ENCODE data around the gene MCAM.

The MCAM gene

DNA sequence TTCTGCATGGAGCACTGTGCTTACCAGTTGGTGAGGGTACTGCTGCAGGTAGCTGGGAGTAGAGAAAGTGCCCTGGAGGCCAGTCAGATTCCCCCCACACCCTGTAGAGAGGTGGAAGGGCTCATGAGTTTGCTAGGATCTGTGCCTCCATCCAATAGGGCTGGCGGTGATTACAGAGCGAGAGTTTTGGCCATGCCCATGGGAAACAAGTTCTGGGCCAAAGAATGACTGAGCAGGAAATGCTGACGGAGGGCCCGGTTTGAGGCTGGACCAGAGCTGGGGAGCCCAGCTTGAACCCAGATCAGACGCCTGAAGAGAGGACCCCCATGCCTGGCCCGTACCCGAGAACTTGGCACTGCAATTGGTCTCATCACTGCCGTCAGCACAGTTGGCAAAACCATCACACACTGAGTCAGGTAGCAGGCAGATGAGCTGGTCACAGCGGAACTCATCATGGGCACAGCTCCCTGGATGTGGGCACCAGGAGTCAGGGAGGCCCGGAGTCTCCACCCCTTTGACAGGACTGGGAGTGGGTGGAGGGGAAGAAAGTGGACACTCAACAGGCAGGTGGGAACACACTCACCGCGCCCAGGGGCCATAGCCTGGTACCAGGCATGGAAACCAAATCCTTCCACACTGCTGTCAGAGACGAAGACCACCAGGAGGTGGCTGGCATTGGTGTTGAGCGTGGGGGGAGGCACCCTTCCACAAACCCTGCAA, 27.5 kb upstream of the MCAM start:
- DNase-seq (ENCODE audit: low read depth): no peak

DNA sequence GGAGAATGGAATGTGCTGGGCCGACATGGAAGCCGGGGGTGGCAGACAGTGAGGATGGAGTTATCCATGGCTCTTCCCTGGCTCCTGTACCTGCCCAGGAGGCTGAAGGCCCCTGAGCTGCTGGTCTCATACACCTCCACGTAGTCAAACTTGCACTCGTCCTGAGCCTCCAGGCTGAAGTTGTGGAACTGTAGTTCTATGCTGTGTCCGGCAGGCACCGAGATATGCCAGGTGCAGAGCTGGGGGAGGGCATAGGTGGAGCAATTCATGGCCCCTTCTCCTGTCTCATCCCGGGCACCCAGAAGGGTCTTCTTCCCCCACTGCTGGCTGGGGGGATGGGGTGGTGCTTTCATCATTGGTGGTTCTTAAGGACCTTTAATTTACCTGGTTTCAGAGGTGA, 26.8 kb upstream of the MCAM start:
- DNase-seq (ENCODE audit: low read depth): no peak

DNA sequence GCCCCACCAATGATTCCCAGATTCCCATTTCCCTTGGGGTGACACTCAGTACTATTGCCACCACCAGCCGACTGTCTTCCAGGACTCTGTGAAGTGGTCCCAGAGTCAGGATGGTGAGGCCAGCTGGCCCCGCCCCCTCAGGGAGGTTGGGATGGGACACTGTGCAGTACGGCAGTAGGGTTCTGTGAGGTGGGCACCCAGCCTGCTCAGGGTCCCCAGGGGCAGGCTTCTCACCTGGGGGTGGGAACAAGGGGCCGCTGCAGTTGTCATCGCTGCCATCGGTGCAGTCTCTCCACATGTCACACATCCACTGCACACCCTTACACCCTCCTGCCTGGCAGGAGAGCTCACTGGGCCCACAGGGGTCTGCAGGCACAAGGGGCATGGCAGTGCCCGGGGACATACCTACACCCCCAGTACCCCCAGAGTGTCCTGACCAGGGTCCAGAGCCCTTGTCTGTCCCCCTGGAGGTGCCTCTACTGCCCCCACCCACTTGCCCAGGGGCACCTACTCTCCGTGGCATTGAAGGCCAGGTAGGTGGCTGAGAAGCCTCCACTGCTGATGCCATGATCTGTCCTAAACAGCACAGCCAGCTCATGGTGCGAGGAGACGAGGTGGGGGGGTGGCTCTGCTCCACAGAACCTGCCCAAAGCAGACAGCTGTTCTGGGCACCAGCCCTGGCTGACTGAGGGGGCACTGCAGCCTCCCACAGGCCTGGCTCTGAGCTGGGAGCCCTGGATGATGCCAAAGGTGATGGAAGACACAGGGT, 25.6 kb upstream of the MCAM start:
- DNase-seq (ENCODE audit: low read depth): no peak

DNA sequence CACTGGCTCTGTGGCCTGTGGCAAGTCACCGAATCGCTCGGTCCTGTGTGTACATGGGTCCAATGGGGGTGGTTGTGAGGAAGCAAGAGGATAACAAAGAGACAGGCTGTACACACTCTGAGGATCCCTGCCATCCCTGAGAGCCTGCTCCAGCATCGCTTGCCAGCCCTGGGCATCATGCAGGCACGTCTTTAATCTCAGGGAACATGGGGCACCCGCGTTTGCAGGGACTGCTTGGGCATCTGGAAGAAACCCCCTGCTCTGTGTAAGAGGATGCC, 25.0 kb upstream of the MCAM start:
- no peak for DNase-seq (ENCODE audit: low read depth)

DNA sequence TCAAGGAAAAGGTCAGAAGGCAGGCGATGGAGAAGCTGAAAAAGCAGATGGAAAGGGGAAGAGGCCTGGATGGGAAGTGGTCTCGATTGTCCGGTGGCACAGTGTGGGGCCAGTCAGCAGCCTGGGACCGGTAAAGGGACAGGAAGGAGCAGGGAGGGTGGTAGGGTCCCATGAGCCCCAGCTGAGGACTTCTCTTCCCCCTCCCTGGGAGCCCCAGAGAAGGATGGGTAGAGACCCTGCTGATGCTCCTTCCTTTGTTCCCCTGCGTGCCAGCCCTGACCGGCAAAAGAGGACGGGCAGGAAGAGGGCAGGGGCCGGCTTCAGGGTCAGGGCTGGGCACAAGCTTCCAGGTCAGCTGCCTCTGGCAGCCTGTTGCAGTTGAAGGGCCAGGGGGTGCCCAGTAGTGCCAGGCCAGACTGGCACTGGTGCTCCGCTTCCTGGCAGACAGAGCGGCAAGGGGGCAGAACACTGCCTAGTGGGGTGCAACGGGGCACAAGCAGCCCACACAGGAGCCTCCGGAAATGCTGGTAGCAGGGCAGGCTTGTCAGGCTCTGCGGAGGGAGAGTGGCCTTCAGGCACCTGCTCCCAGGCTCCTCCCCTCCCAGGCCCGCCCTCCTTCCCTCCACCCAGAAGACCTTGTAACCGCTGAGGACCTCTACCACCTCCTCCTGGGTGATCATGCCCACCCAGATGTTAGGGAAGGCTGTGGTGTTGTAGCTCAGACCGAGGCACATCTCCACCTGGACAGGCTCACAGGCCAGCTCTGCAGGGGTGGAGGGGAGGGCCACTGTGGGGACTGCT, 24.5 kb upstream of the MCAM start:
- DNase-seq (ENCODE audit: low read depth): no peak

DNA sequence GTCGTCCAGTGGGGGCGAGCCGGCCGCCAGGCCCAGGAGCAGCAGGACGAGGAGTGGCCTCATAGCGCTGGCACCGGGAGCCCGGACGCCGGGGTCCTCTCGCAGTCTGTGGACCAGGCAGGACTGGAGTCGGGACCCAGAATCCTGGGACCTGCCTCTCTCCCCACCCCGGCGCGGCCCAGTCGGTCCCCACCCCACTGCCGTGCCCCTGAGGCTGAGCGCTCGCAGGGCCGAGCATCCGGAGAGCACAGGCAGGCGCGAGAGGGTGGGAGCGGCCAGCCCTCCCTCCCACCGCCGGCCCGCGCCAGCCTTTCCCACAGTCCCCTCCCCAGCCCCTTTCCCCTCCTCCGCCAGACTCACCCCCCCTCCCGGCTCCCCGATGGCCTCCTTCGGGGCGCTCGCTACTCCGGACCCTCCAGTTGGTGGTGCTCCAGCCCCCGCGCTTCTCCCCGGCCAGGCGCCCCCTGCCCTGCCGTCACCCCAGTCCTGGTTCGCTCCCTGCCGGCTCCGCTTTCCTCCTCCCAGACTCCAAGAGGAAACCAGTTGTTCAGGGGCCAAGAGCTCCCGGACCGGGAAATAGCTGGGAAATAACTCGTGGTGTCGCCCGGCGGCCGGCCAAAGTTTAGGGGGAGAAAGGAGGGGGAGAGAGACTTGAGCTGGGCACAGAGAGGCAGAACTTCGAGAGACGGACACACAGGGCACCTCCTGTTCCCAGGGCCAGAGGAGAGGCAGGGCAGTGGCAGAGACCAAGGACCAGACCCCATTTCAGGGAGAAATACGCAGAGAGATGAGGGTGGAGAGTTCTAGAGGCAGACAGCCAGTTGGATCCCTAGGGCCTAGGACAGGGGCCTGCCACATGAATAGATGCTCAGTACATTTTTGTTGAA, 23.6 kb upstream of the MCAM start, which contains the start of gene C1QTNF5:
C1QTNF5 (minus strand) TSS at position 549 of the 887 bp plus-strand sequence; CDS start at position 63, 486 bp downstream.
- peak; percentile 91 for DNase-seq (ENCODE audit: low read depth)

DNA sequence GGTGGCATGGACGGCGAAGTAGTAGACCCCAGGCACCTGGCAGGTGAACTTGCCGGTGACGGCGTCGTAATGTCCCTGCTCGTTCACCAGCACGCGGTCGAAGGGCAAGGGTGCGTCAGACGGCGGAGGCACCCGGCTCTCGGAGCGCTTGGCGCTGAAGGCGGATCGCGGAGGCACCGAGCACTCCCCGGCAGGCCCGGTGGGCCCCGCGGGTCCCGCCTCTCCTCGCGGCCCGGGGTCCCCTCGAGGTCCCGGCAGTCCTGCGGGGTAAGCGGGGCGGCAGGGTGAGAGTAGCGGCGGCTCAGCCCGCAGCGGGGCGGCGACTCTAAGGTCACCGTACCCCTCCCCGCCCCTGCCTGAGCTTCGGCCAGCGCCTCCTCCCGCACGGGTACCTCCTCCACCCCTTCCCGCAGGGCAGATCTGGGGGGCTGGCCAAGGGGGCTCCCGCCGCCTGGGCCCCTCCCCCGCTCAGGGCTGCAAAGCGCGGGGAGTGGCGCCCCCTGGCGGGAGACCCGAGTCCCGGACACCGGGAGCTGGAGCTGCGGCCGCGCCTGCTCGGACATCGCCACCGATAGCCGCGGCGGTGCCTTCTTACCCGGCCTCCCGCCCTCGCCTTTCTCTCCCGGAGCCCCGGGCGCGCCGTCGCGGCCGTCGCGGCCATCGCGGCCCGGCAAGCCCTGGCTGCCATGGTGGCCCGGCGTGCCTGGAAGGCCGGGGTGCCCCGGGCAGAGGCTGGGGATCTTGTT, 22.8 kb upstream of the MCAM start:
- DNase-seq (ENCODE audit: low read depth): peak; percentile 72

DNA sequence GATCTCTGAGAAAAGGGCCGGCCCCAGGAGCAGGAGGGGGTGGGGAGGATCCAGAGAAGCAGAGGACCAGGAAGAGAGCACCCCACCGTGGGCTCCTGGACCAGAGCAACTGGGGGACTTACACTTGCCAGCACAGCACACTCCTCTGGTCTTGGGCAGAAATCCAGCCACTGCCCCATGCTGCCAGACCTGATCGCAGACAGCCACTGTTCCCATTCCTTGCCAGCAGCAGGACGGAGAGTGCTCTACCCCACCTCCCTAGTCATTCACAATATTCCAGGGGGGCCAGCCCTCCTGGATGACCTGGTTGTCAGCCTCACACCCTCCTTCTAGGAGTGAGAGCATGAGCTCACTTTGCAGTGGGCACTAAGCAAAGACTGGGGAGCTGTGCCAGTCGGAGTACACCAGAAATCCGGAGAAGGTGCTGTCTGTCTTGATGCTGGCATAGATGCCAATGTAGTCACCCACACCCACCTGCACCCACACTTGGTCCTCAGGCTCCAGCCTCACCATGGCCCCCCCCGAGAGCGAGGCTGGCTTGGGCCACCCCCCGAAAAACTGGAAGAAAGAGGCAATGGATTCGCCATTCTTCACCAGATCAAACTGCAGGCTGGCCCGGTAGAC, 22.1 kb upstream of the MCAM start:
- DNase-seq (ENCODE audit: low read depth): peak; percentile 22

DNA sequence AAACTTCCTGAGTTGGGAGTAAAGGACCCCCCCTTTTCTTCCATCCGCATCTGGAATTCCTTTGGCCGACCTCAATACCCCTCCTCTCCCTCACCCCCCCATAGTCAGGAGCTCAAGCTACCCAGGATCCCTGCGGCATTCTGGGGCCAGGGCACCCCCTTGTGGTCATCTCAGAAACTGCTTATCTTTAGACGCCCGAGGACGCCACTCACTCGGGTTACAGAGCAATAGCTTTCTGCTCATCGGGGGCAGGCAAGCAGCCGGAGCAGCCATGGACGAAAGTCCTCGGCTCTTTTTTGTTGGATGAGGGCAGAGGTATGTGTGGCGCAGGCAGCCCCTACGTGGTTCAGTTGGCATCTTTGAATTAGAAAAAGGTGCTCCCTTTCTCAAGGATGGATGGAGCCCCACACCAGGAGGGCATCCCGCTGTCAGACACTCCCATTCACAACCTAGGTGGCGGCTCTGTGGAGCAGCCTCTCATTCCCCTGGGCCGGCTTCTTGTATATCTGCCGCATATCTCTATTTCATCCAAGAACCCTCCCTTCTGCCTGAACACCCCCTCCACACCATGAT, 21.5 kb upstream of the MCAM start:
- DNase-seq (ENCODE audit: low read depth): peak; percentile 87

DNA sequence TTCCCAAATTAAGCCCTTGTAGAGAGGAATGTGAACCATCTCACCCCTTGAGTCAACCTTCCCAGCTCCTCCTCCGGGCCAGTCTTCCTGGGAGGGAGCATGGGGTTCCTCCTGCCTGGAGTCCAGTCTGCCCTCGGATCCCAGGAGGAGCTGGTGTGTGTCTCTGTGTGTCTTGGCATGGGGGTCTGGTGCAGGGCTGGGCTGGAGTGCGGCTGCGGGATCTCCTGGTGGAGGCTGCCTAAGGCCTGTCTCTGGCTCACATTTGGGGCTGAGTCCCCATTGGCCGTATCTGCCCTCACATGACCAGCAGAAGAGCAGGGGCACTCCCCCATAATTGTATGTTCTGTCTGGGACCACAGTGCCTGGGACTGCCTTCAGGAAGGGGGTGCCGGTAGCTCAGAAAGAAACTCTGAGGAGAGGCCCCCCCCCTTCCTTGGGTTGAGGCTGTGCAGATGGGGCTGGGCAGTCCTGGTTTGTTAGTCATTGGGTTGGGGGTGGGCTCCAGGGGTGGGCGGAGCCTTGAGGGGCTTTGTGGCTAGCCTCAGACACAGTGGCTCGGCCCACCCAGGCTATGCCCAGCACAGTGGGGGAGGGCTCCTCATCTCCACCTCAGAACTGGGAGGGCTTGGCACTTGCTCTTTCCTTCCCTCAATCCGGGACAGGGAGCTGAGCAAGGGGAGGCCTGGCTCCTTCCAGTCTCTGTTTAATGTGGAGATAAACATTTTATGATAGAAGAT, 20.8 kb upstream of the MCAM start:
- peak; percentile 89 for DNase-seq (ENCODE audit: low read depth)

DNA sequence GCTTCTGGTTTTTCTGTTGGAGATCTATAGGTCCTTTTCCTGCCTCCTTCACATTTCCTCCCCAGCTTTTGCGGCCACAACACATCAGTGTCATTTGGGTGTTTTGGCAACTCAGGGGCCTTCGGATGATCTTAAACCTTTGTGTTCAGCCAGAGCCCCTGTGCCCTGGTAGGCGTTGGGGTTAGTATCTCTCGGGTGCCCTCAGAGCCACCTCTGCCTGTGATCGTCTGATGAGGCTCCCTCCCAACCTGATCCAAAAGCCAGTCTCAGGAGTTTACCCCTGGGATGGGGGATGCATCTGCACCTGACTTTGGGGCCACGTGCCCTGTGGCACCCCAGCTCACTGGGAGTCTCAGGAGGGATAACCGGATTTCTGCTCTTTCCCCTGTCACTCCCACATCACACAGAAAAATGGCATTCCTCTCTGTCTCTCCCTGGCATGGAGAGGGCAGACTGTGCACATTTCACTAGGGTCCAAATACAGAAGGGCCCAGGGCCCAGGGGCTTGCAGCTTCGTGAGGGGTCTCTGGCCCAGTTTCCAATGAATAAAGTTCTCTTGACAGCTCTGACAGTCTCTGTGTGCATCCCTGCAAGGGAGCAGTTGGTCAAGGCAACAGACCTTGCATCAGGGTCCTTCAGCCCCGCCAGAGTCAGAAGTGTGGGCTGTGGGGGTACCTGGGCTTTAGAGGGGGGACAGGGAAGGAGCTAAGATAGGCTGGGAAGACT, 20.0 kb upstream of the MCAM start:
- DNase-seq (ENCODE audit: low read depth): no peak

DNA sequence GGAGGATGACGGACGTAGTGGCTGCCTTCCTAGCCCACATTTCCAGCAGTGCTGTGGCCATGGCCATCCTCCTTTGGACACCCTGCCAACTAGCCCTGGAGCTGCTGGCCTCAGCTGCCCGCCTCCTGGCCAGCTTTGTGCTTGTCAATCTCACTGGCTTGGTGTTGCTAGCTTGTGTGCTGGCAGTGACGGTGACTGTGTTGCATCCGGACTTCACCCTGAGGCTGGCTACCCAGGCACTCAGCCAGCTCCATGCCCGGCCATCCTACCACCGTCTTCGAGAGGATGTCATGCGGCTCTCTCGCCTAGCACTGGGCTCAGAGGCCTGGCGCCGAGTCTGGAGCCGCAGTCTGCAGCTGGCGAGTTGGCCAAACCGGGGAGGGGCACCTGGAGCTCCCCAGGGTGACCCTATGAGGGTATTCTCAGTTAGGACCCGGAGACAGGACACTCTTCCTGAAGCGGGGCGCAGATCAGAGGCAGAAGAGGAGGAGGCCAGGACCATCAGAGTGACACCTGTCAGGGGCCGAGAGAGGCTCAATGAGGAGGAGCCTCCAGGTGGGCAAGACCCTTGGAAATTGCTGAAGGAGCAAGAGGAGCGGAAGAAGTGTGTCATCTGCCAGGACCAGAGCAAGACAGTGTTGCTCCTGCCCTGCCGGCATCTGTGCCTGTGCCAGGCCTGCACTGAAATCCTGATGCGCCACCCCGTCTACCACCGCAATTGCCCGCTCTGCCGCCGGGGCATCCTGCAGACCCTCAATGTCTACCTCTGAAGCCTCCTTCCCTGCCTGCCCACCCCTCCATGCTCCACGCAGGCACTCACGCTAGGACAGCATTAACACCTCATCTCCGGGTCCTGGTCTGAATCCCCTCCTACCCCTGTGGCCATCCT, 19.0 kb upstream of the MCAM start:
- DNase-seq (ENCODE audit: low read depth): no peak

DNA sequence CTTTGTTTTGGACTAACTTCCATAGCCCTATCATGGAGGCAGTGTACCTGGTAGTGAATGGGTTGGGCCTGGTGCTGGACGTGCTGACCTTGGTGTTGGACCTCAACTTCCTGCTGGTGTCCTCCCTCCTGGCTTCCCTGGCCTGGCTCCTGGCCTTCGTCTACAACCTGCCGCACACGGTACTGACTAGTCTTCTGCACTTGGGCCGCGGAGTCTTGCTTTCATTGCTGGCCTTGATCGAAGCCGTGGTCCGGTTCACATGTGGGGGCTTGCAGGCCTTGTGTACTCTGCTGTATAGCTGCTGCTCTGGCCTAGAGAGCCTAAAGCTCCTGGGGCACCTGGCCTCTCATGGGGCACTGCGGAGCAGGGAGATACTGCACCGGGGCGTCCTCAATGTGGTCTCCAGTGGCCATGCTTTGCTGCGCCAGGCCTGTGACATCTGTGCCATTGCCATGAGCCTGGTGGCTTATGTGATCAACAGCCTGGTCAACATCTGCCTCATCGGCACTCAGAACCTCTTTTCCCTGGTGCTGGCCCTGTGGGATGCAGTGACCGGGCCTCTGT, 18.2 kb upstream of the MCAM start:
- DNase-seq (ENCODE audit: low read depth): no peak

DNA sequence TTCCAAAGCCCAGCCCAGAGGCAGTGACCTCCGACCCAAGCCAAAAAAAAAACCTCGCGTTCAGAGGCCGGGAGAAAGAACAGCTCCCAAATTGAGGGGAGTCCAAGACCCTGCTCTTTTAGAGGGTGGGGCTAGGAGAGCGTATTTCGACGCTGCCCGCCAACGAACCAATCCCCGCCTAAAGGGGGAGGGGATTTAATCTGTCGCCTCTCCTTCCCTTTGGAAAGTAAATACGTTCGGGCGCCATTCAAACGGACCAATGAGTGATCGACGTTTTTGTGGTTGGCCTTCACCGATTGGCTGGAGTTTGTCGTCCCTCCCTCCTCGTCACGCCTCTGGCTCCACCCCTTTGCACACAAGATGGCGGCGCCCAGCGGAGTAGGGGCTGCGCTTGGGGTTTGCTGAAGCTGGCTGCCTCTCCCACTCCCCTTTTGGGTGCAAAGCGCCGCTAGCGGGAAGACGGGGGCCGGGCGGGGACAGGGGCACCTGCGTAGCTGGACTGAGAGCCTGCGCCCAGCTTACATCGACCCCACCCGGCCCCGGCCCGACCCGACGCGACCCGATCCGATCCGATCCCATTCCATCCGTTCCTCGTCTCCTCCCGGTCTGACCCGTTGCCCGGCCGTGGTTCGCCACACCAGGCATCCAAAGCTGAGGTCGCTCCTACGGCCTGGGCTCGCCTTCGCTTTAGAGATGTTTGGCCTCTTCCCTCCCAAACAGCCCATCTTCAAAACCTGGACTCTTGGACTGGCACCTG, 17.4 kb upstream of the MCAM start, which contains the start of gene RNF26:
RNF26 (plus strand) TSS at position 354 of the 757 bp plus-strand sequence. CDS start 596 bp downstream, outside the sequence.
- DNase-seq (ENCODE audit: low read depth): peak; percentile 98

DNA sequence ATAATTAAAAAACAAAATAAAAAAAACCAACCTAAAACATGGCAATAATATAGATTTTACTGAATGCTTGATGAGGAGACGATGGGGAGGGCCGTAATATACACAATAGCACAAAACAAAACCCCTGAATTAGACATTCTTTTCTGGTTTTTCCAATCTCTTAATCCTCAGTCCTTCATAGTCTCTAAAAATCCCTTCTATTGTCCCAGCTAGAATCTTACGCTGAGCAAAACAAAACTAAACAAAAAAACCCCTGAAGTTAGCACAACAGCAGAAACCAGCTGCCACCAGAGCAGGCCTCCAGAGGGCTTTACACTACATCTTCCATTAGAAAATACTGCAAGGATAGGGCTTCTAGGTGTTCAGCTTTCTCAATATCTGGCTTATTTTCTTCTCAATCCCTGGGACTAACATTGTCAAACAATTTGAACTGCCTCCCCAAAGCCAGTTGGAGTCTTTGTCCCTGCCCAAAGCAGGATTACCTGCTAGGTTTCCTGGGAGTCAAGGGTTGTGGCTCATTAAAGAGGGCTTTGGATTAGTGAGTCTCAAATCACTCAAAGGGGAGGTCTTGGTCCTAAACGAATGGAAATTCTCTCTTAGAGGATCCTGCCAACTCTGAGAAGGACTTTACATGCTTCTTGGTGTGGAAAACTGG, 15.3 kb upstream of the MCAM start:
- no peak for DNase-seq (ENCODE audit: low read depth)

DNA sequence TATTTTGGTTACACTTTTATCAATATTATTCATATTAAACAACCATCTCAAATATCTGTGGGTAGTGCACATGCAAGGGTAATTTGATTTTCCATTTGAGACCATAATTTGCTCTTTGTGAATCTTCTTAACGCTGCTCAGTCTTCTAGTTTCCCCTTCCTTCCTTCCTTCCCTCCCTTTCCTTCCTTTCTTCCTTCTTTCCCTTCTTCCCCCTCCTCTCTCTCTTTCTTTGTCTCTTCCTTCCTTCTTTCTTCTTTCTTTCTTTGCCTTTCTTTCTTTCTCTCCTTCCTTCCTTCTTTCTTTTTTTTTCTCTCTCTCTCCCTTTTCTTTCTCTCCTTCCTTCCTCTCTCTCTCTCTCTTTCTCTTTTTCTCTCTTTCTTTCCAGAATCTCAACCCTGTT, 13.3 kb upstream of the MCAM start:
- no peak for DNase-seq (ENCODE audit: low read depth)

All from EH (cell line).